AG04449 (cell line): ENCODE results near the gene NRM.
A peak's percentile ranks its signal among the peaks of the same experiment; 100 is the strongest.

Experiments
- CTCF ChIA-PET: fragments of 350-600 bp; formaldehyde crosslinking; extraction: SDS; loops from one replicate; lab custom pipeline; 2021; ENCODE audit warnings: antibody characterized with exemption; lab: Yijun Ruan, JAX
- POLR2A ChIA-PET: fragments of 400-600, 350-600 bp; formaldehyde crosslinking; extraction: SDS; loops from one replicate; lab custom pipeline; 2020; ENCODE audit warnings: antibody characterized with exemption, inconsistent platforms; lab: Yijun Ruan, JAX
- DNase-seq: peaks from one replicate; pipeline ENCODE4 v3.0.0-alpha.2; 2010; ENCODE audit warnings: low read depth, low spot score
- H3K4me3 ChIP-seq: 2 replicates; pipeline ENCODE4 v1.5.1; 2011; ENCODE audit warnings: low read depth, mild to moderate bottlenecking, control low read depth, low read length
- TF ChIP-seq, protein P1 (sequence below): IDR thresholded peaks from one replicate; pipeline ENCODE4 v1.5.1; 2011; ENCODE audit warnings: mild to moderate bottlenecking, moderate library complexity, low read length, control low read depth, inconsistent platforms; ENCODE audit not compliant: insufficient read depth; ENCODE audit errors: missing control alignments

The NRM gene

GRCh38 chr6:30684386-30685156 is 6.2 kb downstream of the NRM start:
- TF ChIP-seq, protein P1, sequence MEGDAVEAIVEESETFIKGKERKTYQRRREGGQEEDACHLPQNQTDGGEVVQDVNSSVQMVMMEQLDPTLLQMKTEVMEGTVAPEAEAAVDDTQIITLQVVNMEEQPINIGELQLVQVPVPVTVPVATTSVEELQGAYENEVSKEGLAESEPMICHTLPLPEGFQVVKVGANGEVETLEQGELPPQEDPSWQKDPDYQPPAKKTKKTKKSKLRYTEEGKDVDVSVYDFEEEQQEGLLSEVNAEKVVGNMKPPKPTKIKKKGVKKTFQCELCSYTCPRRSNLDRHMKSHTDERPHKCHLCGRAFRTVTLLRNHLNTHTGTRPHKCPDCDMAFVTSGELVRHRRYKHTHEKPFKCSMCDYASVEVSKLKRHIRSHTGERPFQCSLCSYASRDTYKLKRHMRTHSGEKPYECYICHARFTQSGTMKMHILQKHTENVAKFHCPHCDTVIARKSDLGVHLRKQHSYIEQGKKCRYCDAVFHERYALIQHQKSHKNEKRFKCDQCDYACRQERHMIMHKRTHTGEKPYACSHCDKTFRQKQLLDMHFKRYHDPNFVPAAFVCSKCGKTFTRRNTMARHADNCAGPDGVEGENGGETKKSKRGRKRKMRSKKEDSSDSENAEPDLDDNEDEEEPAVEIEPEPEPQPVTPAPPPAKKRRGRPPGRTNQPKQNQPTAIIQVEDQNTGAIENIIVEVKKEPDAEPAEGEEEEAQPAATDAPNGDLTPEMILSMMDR: no peak
- ChIA-PET CTCF (interaction anchor here (1.0 to 17.5 kb wide), 7 partner anchors 8 to 401 kb away, joined by 3 to 504 read pairs (median 4); partner anchors contain the start of genes DHX16, MDC1 and TUBB), POLR2A (interaction anchor here (1.0 to 2.5 kb wide), 4 partner anchors 12 to 37 kb away, joined by 3 to 15 read pairs (median 4); partner anchors contain the start of genes DHX16 and MDC1)
- DNase-seq: no peak
- H3K4me3 ChIP-seq: peak overlapping the region; percentile 89

DNA sequence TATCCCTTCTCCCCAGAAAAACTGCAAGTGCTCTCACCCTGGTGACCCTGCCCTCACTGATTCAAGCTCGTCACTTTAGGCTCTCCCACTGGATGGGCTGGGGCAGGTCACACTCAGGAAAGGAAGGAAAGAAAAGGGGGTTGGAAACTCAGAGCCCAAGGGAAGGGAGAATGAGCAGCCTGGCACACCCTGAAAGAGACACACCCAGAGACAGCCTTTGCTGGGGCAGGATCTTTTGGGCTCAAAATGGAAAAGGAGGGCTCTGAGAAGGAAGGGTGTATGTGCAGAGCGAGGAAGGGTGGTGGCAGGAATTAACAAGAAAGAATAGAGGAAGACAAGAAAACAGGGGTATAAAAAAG is 6.8 kb downstream of the NRM start:
- POLR2A ChIA-PET: interaction anchor here (1.0 to 2.5 kb wide), 4 partner anchors 11 to 38 kb away, joined by 3 to 15 read pairs (median 4); partner anchors contain the start of genes DHX16 and MDC1
- TF ChIP-seq, protein P1: no peak
- CTCF ChIA-PET: interaction anchor here (1.4 to 17.5 kb wide), 3 partner anchors 7 to 231 kb away, joined by 3 to 504 read pairs (median 4); partner anchors contain the start of genes MDC1 and TUBB

GRCh38 chr6:30683183-30683979 is 7.4 kb downstream of the NRM start:
- CTCF ChIA-PET: interaction anchor here (1.6 to 17.5 kb wide), 3 partner anchors 11 to 43 kb away, joined by 4 to 504 read pairs (median 22); partner anchors contain the start of genes DHX16, MDC1 and TUBB
- POLR2A ChIA-PET: interaction anchor here (1.0 to 2.6 kb wide), 6 partner anchors 11 to 59 kb away, joined by 3 to 12 read pairs (median 4); partner anchors contain the start of genes DHX16, FLOT1 and MDC1
- DNase-seq: no peak
- TF ChIP-seq, protein P1: no peak
- peak overlapping the region; percentile 89 for H3K4me3 ChIP-seq

More for the DNA sequence above, 6.8 kb downstream of the NRM start:
- no peak for DNase-seq
- peak overlapping the region; percentile 89 for H3K4me3 ChIP-seq

- peak; percentile 62 for DNase-seq
- TF ChIP-seq, protein P1: no peak
- POLR2A ChIA-PET: interaction anchor here (0.9 to 2.6 kb wide), 8 partner anchors 10 to 125 kb away, joined by 3 to 12 read pairs (median 5); partner anchors contain the start of genes DHX16, FLOT1 and MDC1
- H3K4me3 ChIP-seq: peak overlapping the region; percentile 89
- CTCF ChIA-PET: interaction anchor here (0.8 to 17.5 kb wide), 7 partner anchors 10 to 197 kb away, joined by 3 to 504 read pairs (median 5); partner anchors contain the start of genes DHX16, MDC1 and TUBB
Measured at GRCh38 chr6:30682143-30683117, 8.4 kb downstream of the NRM start.

DNA sequence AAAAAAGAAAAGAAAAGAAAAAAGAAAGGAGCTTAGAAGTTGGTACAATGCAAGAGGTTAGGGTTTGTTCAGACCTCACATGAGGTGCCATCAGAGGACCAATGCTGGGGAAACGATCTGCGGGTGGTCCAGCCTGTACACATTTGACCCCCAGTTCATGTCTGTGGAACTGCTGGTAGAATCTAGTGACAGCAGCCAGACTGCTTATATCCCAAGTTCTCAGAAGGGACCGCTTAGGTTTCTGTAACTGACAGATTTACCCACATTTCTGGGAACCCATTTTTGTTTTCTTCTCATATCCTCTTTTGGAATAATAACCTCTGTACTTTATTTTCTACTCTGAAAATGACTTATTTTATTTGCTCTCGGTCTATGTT is 9.0 kb downstream of the NRM start:
- CTCF ChIA-PET: interaction anchor here (0.8 to 17.5 kb wide), 9 partner anchors 10 to 198 kb away, joined by 3 to 504 read pairs (median 5); partner anchors contain the start of genes DHX16, MDC1 and TUBB
- TF ChIP-seq, protein P1: no peak

More for the DNA sequence above, 9.0 kb downstream of the NRM start:
- POLR2A ChIA-PET: interaction anchor here (0.5 to 2.6 kb wide), 8 partner anchors 10 to 147 kb away, joined by 3 to 12 read pairs (median 4); partner anchors contain the start of genes DHX16 and MDC1
- H3K4me3 ChIP-seq: peak overlapping the region; percentile 89
- DNase-seq: no peak
